ENCODE data around the gene PCDH7. TPM values are rescaled to one million over a fixed set of nuclear protein-coding genes. Genes with fewer than 3 reads are reported as not detected.

The PCDH7 gene
- total RNA-seq, 4 donors from 2014 or later, result 12.6 to 55.0 (median 40.0) TPM

DNA sequence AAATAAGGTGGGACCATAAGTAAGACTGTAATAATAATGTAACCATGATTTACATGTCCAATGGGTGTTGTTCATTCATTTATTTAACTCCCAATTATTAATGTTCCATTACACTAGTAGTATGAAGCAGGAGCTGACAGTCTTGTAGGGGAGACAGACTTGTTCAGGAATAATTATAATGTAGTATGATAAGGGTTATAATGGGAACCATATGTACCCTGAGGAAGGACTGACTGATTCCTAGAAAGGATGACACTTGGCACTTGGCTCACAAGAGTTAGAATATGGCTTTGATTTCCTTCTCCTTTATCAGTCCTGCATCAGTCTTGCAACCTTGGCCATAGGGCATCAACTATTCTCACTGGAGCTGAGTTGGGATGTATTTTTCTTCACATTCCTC, 24.2 kb downstream of the PCDH7 start:
- Histone ChIP-seq H3K4me1 (no peaks in the 10 kb centered on the region), H3K27me3 (no peaks in the 10 kb centered on the region), H3K9me3 (no peaks in the 10 kb centered on the region), H3K4me3 (replicated peaks in 1 of 3) (no peak overlapping the region), H3K27ac (no peak overlapping the region), H3K36me3 (no peaks in the 10 kb centered on the region)
- DNase-seq, result no peak
- intact Hi-C loops (cut with DNase I), result no loop called here
- TF ChIP-seq POLR2A (IDR thresholded peaks at IDR 0.05), result no peak

DNA sequence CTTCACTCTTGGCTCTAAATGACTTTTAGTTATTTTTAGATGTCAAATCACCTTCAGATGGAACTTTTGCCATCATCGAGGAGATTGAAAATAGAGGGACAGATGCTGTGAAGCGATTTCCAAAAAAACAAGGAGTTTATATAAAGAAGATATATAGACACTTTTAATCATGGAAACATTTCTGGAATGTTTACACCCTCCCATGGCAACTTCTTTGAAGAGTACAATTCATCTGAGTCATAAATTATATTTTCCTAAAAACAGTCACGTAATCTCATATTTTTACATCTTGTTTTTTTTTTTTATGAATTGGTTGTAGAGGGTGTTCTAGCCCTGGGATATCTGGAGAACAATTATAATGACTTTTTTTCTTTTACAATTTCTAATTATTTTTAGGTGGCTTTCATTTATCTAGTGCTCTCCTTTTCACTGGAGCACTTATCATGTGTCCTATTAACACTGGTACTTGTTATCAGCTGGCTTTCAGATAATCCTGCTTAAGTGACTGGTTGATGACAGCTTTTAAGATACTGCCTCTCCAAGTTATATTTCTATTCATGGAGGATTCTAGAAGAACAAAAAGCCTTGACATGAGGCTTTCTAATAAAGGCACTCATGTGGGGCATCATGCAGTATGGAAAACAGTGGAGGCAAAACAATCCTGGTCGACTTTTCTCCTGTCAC, 24.9 kb downstream of the PCDH7 start:
- WGBS, 2 donors, result 82 to 86% methylated on average over 4 of the region's 4 CpGs
- Histone ChIP-seq H3K4me1 (no peaks in the 10 kb centered on the region), H3K27ac (no peak overlapping the region), H3K36me3 (no peaks in the 10 kb centered on the region), H3K4me3 (replicated peaks in 1 of 3) (no peak overlapping the region), H3K27me3 (no peaks in the 10 kb centered on the region), H3K9me3 (no peaks in the 10 kb centered on the region)
- TF ChIP-seq, protein P1, sequence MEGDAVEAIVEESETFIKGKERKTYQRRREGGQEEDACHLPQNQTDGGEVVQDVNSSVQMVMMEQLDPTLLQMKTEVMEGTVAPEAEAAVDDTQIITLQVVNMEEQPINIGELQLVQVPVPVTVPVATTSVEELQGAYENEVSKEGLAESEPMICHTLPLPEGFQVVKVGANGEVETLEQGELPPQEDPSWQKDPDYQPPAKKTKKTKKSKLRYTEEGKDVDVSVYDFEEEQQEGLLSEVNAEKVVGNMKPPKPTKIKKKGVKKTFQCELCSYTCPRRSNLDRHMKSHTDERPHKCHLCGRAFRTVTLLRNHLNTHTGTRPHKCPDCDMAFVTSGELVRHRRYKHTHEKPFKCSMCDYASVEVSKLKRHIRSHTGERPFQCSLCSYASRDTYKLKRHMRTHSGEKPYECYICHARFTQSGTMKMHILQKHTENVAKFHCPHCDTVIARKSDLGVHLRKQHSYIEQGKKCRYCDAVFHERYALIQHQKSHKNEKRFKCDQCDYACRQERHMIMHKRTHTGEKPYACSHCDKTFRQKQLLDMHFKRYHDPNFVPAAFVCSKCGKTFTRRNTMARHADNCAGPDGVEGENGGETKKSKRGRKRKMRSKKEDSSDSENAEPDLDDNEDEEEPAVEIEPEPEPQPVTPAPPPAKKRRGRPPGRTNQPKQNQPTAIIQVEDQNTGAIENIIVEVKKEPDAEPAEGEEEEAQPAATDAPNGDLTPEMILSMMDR (IDR thresholded peaks at IDR 0.05), result no peak
- no peak for TF ChIP-seq POLR2A (IDR thresholded peaks at IDR 0.05)
- DNase-seq, result no peak
- intact Hi-C loops (cut with DNase I), result no loop called here

- intact Hi-C loops (cut with DNase I), result no loop called here
- Histone ChIP-seq H3K27ac (no peak overlapping the region), H3K4me1 (no peaks in the 10 kb centered on the region), H3K27me3 (no peaks in the 10 kb centered on the region), H3K4me3 (replicated peaks in 1 of 3) (no peak overlapping the region), H3K36me3 (no peaks in the 10 kb centered on the region), H3K9me3 (no peaks in the 10 kb centered on the region)
- WGBS, 2 donors, result 35 to 92% methylated on average over 1 of the region's 1 CpG
- DNase-seq, result no peak
- TF ChIP-seq POLR2A (IDR thresholded peaks at IDR 0.05), result no peak
- TF ChIP-seq, protein P1 (IDR thresholded peaks at IDR 0.05), result no peak
These were observed 26.6 kb downstream of the PCDH7 start for GRCh38 chr4:30746735-30747134.

DNA sequence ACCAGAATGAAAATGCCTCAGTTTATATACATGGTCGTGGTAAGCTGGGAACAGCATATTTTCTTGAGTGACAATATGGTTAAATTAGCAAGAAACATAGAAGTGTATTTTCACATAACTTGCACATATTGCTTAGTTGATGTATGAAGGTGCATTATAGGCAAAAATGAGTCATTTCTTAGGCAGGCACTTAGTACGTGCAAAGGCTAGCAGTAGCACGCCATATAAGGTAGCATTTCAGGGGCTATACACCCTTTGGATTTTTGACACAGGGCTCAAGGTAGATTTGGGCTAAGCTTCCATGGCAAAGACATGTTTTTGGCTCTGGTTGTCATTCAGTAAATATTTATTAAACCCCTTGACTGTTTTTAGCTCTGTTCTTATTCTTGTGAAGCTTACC, 33.1 kb downstream of the PCDH7 start:
- no peak overlapping the region for H3K27ac ChIP-seq
- no peaks in the 10 kb centered on the region for H3K4me1 ChIP-seq
- H3K4me3 ChIP-seq (replicated peaks in 1 of 3), result no peak overlapping the region
- intact Hi-C loops (cut with DNase I), result no loop called here
- no peak for TF ChIP-seq POLR2A (IDR thresholded peaks at IDR 0.05)
- DNase-seq, result no peak
- no peaks in the 10 kb centered on the region for H3K9me3 ChIP-seq
- 89 to 91% methylated on average over 3 of the region's 3 CpGs for WGBS, 2 donors
- no peaks in the 10 kb centered on the region for H3K36me3 ChIP-seq
- no peaks in the 10 kb centered on the region for H3K27me3 ChIP-seq

GRCh38 chr4:30754021-30754420, 33.9 kb downstream of the PCDH7 start:
- 96% methylated on average over 3 of the region's 3 CpGs for WGBS, 2 donors
- Histone ChIP-seq H3K27ac (no peak overlapping the region), H3K4me3 (replicated peaks in 1 of 3) (no peak overlapping the region), H3K4me1 (no peaks in the 10 kb centered on the region), H3K36me3 (no peaks in the 10 kb centered on the region), H3K27me3 (no peaks in the 10 kb centered on the region), H3K9me3 (no peaks in the 10 kb centered on the region)
- intact Hi-C loops (cut with DNase I), result no loop called here
- TF ChIP-seq POLR2A (IDR thresholded peaks at IDR 0.05), result no peak
- TF ChIP-seq, protein P1 (IDR thresholded peaks at IDR 0.05), result no peak
- no peak for DNase-seq

DNA sequence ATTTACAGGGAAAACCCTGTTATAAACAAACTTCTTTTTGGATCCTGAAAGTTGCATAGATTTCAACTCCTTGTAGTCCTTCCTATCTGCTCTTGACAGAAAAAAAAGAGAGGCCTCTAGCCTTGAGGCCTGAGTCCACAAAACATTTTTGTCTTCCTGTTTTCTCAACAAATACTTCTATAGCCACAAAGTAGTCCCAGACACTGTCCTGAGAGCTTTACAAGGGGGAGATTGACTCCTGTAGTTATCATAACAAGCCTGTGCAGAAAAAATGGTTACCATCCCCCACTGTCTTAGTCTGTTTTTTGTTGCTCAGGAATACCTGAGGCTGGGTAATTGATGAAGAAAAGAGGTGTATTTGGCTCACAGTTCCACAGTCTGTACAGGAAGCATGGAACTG, 35.2 kb downstream of the PCDH7 start:
- H3K36me3 ChIP-seq, result no peaks in the 10 kb centered on the region
- H3K4me1 ChIP-seq, result peaks cover 0 to 3% of the 10 kb centered on the region in 2 donors
- H3K27ac ChIP-seq, result no peak overlapping the region
- TF ChIP-seq, protein P1 (IDR thresholded peaks at IDR 0.05), result no peak
- no peak for TF ChIP-seq POLR2A (IDR thresholded peaks at IDR 0.05)
- no peak overlapping the region for H3K4me3 ChIP-seq (replicated peaks in 1 of 3)
- no peaks in the 10 kb centered on the region for H3K27me3 ChIP-seq
- no peak for DNase-seq
- intact Hi-C loops (cut with DNase I), result no loop called here
- H3K9me3 ChIP-seq, result no peaks in the 10 kb centered on the region

Data from thyroid gland (tissue), 4 donors.